Neural cell (in vitro differentiated cells): ENCODE measurements around the gene FANCG.

Experiments used
- CTCF ChIP-seq: fragments of 450-650 bp; IDR thresholded peaks from 2 replicates; pipeline ENCODE4 v1.5.1; 2014; ENCODE audit warnings: antibody characterized with exemption, mild to moderate bottlenecking, moderate library complexity; ENCODE audit not compliant: poor library complexity, severe bottlenecking
- EP300 ChIP-seq: fragments of 450-650 bp; conservative IDR thresholded peaks from 2 replicates; pipeline ENCODE4 v1.6.1; 2014; ENCODE audit warnings: antibody characterized with exemption, mild to moderate bottlenecking, moderate library complexity; ENCODE audit not compliant: poor library complexity, severe bottlenecking
- RAD21 ChIP-seq: fragments of 450-650 bp; conservative IDR thresholded peaks from 2 replicates; pipeline ENCODE4 v1.6.1; 2014; ENCODE audit warnings: antibody characterized with exemption, mild to moderate bottlenecking, moderate library complexity
- REST ChIP-seq: IDR thresholded peaks from 2 replicates; pipeline ENCODE4 v1.6.1; 2012; ENCODE audit warnings: borderline replicate concordance

- TF ChIP-seq CTCF, result no peak
- TF ChIP-seq EP300, result no peak
- no peak for TF ChIP-seq RAD21
- no peak for TF ChIP-seq REST
Observed at GRCh38 chr9:35103660-35104191, 24.0 kb upstream of the FANCG start.
